PFSK-1 (cell line): ENCODE data around the gene RAB44.

Experiments used
- FOXP2 ChIP-seq: optimal IDR thresholded peaks from 2 replicates; pipeline ENCODE3; 2011; ENCODE audit warnings: borderline replicate concordance, control low read depth, inconsistent platforms; ENCODE audit not compliant: insufficient read depth; ENCODE audit errors: extremely low read length, extremely low read depth
- POLR2AphosphoS5 ChIP-seq: IDR thresholded peaks from 2 replicates; pipeline ENCODE4 v1.6.1; 2012; ENCODE audit warnings: low read depth, mild to moderate bottlenecking, control low read depth, low read length, moderate library complexity
- SIN3A ChIP-seq: IDR thresholded peaks from 2 replicates; pipeline ENCODE4 v1.6.1; 2012; ENCODE audit warnings: mild to moderate bottlenecking, low read length, moderate library complexity, borderline replicate concordance; ENCODE audit not compliant: insufficient read depth
- TAF1 ChIP-seq: IDR thresholded peaks from 2 replicates; pipeline ENCODE4 v1.6.1; 2012; ENCODE audit warnings: low read length, control low read depth, borderline replicate concordance; ENCODE audit not compliant: insufficient read depth
- TF ChIP-seq, protein P1 (sequence below), 2 experiments: IDR thresholded peaks; 2 replicates each; pipeline versions ENCODE4 v1.6.1 to v1.8.0; 2011 to 2012; ENCODE audit warnings: low read depth in 2 of 2, low read length in 2 of 2, control low read depth in 1 of 2, inconsistent platforms in 1 of 2, mild to moderate bottlenecking in 1 of 2, moderate library complexity in 1 of 2; ENCODE audit not compliant: insufficient read depth in 1 of 2

Gene RAB44

GRCh38 chr6:36751833-36752186 is 54.2 kb downstream of the RAB44 start:
- no peak for TF ChIP-seq SIN3A
- TF ChIP-seq, protein P1, sequence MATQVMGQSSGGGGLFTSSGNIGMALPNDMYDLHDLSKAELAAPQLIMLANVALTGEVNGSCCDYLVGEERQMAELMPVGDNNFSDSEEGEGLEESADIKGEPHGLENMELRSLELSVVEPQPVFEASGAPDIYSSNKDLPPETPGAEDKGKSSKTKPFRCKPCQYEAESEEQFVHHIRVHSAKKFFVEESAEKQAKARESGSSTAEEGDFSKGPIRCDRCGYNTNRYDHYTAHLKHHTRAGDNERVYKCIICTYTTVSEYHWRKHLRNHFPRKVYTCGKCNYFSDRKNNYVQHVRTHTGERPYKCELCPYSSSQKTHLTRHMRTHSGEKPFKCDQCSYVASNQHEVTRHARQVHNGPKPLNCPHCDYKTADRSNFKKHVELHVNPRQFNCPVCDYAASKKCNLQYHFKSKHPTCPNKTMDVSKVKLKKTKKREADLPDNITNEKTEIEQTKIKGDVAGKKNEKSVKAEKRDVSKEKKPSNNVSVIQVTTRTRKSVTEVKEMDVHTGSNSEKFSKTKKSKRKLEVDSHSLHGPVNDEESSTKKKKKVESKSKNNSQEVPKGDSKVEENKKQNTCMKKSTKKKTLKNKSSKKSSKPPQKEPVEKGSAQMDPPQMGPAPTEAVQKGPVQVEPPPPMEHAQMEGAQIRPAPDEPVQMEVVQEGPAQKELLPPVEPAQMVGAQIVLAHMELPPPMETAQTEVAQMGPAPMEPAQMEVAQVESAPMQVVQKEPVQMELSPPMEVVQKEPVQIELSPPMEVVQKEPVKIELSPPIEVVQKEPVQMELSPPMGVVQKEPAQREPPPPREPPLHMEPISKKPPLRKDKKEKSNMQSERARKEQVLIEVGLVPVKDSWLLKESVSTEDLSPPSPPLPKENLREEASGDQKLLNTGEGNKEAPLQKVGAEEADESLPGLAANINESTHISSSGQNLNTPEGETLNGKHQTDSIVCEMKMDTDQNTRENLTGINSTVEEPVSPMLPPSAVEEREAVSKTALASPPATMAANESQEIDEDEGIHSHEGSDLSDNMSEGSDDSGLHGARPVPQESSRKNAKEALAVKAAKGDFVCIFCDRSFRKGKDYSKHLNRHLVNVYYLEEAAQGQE (IDR thresholded peaks at IDR 0.05; ENCODE audit: insufficient read depth in 1 of 2, low read depth in 2 of 2, low read length in 2 of 2) = no peak
- no peak for TF ChIP-seq FOXP2
- TF ChIP-seq TAF1 = no peak
- TF ChIP-seq POLR2AphosphoS5 = no peak

DNA sequence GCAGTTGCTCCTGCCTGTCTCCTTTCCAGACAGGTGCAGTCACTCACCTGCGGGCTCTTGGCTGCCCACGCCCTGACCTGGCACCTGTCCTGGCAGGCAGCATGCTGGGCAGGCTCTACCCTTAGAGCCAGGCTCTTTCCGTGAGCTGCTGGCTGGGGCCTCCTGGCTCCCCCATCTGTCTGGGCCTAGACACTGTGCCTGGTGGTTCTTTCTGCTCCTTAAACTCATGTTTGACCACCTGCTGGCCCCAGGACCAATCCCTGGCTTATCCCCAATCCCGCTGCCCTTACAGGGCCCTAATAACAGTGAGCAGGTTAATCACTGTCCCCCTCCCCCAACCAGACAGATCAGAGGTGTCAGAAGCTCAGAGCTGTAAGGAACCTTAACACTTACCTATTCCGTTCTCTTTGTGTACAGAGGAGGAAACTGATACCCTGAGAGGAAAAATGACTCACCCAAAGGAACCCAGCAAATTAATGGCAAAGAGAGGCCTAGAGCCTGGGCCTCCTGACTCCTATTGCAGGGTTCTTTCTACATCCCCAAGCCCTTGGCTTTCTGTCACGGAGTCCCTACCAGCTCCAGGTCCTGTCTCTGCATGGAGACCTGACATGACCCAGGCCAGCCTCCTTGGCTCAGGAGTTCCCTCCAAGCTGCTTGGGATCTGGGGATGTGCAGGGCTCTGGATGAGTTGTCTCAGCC is 54.7 kb downstream of the RAB44 start:
- TF ChIP-seq FOXP2 = no peak
- no peak for TF ChIP-seq POLR2AphosphoS5
- TF ChIP-seq, protein P1 (IDR thresholded peaks at IDR 0.05; ENCODE audit: insufficient read depth in 1 of 2, low read depth in 2 of 2, low read length in 2 of 2) = no peak
- no peak for TF ChIP-seq SIN3A
- no peak for TF ChIP-seq TAF1

DNA sequence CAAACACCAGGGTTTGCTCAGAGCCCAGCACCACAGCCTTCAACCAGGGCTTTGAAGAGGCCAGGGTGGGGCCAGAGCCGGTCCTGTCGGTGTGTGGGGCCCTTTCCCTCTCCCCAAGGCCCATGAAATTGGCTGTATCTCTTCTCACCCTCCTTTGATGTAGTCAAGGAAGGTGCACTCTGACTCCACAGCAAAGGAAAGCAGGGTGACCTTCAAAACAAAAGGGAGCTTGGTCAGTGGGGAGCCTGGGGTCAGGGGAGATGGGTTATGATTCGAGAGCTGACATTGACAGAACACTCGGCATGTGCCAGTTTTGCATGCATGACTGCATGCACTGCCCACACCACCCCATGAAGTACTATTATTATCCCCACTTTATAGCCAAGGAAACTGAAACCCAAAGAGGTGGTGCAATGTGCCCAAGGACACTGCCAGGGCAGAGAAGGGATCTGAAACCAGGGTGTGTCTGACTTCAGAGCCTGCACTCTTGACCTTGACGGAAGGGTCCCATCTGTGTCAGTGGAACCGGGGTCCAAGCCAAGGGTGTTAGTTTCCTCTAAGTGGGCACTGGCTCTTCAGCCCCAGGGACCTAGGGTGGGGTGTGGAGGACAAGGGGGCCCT is 55.4 kb downstream of the RAB44 start:
- TF ChIP-seq, protein P1 (IDR thresholded peaks at IDR 0.05; ENCODE audit: insufficient read depth in 1 of 2, low read depth in 2 of 2, low read length in 2 of 2) = no peak
- TF ChIP-seq POLR2AphosphoS5 = no peak

GRCh38 chr6:36753671-36754405 is 56.2 kb downstream of the RAB44 start:
- no peak for TF ChIP-seq POLR2AphosphoS5
- TF ChIP-seq FOXP2 = no peak
- TF ChIP-seq, protein P1 (IDR thresholded peaks at IDR 0.05; ENCODE audit: insufficient read depth in 1 of 2, low read depth in 2 of 2, low read length in 2 of 2) = no peak
- TF ChIP-seq SIN3A = no peak
- TF ChIP-seq TAF1 = no peak
